A673 (cell line): ENCODE measurements around the gene CHD9NB. TPM values are rescaled to one million over a fixed set of nuclear protein-coding genes. Genes with fewer than 3 reads are reported as not detected.
A peak's percentile ranks its signal among the peaks of the same experiment; 100 is the strongest.

Source experiments
- BruUV-seq: library from RNA; stranded (reverse); fragments of 400-500 nt; replicated peaks from 2 replicates; lab custom pipeline; 2021; lab: Mats Ljungman, UMichigan
- CTCF ChIA-PET: fragments of 300-600 bp; sonication (Branson Sonifier 250); formaldehyde crosslinking; loops from one replicate; lab custom pipeline; 2022; ENCODE audit warnings: antibody characterized with exemption; lab: Charles Lee
- POLR2A ChIA-PET: fragments of 300-600 bp; sonication (Branson Sonifier 250); formaldehyde crosslinking; loops from one replicate; lab custom pipeline; 2022; ENCODE audit warnings: antibody characterized with exemption; ENCODE audit not compliant: low non-redundant PET; lab: Charles Lee
- DNase-seq: peaks from one replicate; pipeline ENCODE4 v3.0.0-alpha.2; 2015; ENCODE audit warnings: low spot score
- H3K27ac ChIP-seq: fragments of 200-600 bp; sonication (generic); 2 replicates; pipeline ENCODE4 v1.5.1; 2016; ENCODE audit warnings: mixed run types, low read depth, mild to moderate bottlenecking, mixed read lengths, antibody characterized with exemption, low read length; ENCODE audit not compliant: poor library complexity, severe bottlenecking
- H3K27me3 ChIP-seq: fragments of 200-600 bp; sonication (generic); replicated peaks from 2 replicates; pipeline ENCODE4 v1.6.1; 2017; ENCODE audit warnings: mixed run types, low read depth, mild to moderate bottlenecking, mixed read lengths, antibody characterized with exemption, low read length; ENCODE audit not compliant: insufficient read depth, poor library complexity
- H3K36me3 ChIP-seq: fragments of 200-600 bp; sonication (generic); 2 replicates; pipeline ENCODE4 v1.6.1; 2016; ENCODE audit warnings: mixed run types, mild to moderate bottlenecking, mixed read lengths, antibody characterized with exemption, low read length; ENCODE audit not compliant: insufficient read depth, poor library complexity, severe bottlenecking
- H3K4me1 ChIP-seq: fragments of 200-600 bp; sonication (generic); 2 replicates; pipeline ENCODE4 v1.6.1; 2017; ENCODE audit warnings: mixed run types, mild to moderate bottlenecking, mixed read lengths, antibody characterized with exemption, low read length; ENCODE audit not compliant: insufficient read depth, poor library complexity, severe bottlenecking
- H3K4me3 ChIP-seq: fragments of 200-600 bp; sonication (generic); 2 replicates; pipeline ENCODE4 v1.5.1; 2016; ENCODE audit warnings: low read depth, mixed run types, mild to moderate bottlenecking, mixed read lengths, low read length; ENCODE audit not compliant: poor library complexity, severe bottlenecking
- H3K9me3 ChIP-seq: fragments of 200-600 bp; sonication (generic); 2 replicates; pipeline ENCODE4 v1.6.1; 2016; ENCODE audit warnings: mixed run types, low read depth, mild to moderate bottlenecking, mixed read lengths, antibody characterized with exemption, low read length; ENCODE audit not compliant: poor library complexity, severe bottlenecking
- EZH2 ChIP-seq: fragments of 200-600 bp; sonication (generic); IDR thresholded peaks from 2 replicates; pipeline ENCODE4 v1.6.1; 2017; ENCODE audit warnings: borderline replicate concordance, low read depth, mild to moderate bottlenecking, mixed read lengths, antibody characterized with exemption, low read length; ENCODE audit not compliant: poor library complexity, severe bottlenecking
- intact Hi-C: fragments of 100-400 bp; cut with micrococcal nuclease; formaldehyde crosslinking; loops from one replicate; pipeline ENCODE4 v1.10.0; 2022; ENCODE audit not compliant: unreplicated experiment
- total RNA-seq: library from RNA; stranded (reverse); gene quantifications from 2 replicates; pipeline ENCODE4 v1.2.3, GENCODE V29; 2021
- TF ChIP-seq, protein P1 (sequence below): fragments of 300-800, 200-600 bp; sonication (generic); conservative IDR thresholded peaks from 2 replicates; pipeline ENCODE4 v1.5.1; 2017; ENCODE audit warnings: low read depth, mild to moderate bottlenecking, antibody characterized with exemption, low read length, moderate library complexity, mixed read lengths

The CHD9NB gene
- total RNA-seq, 1 experiment from 2014 or later = 3.8 TPM

DNA sequence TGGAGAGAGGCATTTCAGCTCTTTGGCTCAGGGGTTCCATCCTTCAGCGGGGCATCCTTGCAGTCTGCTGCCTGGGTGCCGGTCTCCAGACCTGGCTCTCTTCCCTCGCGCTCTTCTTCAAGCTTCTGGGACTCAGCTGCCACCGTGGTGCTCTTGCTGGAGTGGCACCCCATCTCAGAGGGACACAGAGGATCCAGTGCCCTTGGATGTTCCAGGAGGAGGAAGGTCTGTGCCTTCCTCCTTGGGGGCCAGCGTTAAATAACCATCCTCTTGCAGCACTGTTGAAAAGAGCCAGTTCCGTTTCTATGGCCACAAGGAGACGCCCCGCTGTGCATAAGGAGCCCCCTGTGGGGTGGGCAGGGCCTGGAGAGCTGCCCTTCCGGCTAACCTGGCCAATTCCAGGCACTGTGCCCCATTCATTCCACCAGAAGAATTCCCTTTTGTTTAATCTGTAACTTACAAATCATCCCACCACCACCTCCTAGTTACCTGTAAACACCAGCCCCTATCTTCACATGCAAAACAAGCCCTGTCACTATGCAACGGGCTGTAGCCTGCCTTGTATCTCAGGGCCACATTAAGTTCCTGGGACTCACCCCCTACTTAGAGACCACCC, 8.6 kb downstream of the CHD9NB start:
- no peak for TF ChIP-seq EZH2
- TF ChIP-seq, protein P1, sequence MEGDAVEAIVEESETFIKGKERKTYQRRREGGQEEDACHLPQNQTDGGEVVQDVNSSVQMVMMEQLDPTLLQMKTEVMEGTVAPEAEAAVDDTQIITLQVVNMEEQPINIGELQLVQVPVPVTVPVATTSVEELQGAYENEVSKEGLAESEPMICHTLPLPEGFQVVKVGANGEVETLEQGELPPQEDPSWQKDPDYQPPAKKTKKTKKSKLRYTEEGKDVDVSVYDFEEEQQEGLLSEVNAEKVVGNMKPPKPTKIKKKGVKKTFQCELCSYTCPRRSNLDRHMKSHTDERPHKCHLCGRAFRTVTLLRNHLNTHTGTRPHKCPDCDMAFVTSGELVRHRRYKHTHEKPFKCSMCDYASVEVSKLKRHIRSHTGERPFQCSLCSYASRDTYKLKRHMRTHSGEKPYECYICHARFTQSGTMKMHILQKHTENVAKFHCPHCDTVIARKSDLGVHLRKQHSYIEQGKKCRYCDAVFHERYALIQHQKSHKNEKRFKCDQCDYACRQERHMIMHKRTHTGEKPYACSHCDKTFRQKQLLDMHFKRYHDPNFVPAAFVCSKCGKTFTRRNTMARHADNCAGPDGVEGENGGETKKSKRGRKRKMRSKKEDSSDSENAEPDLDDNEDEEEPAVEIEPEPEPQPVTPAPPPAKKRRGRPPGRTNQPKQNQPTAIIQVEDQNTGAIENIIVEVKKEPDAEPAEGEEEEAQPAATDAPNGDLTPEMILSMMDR = no peak
- Histone ChIP-seq H3K4me3 (peak overlapping the region; percentile 9), H3K27ac (peak overlapping the region; percentile 82), H3K4me1 (peaks cover 50% of the 10 kb centered on the region), H3K9me3 (no peaks in the 10 kb centered on the region), H3K36me3 (no peaks in the 10 kb centered on the region), H3K27me3 (no peaks in the 10 kb centered on the region)
- POLR2A ChIA-PET = interaction anchor here (0.5 kb wide), 1 partner anchor 56 kb away, joined by 3 read pairs; no protein-coding TSS in a partner anchor
- no TSS peak for BruUV-seq
- CTCF ChIA-PET = no interaction called here
- intact Hi-C loops = no loop called here
- peak; percentile 67 for DNase-seq

DNA sequence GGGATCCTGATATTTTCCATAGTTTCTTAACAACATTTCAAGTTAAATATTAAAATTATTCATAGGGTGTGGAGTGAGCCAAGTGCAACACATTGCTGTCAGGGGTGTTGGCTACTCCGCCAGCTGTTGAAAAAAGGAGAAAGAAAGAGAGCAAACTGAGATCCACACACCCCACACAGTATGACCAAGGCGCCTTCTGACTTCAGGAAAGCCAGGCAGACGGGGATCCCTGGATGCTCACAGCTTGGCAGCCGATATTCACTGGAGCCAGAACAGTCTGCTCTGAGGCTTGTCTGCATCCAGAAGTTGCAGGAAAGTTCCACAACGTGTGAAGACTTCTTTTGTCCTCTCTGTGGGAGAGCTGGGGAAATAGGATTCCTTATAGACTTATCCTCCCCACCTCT, 9.3 kb downstream of the CHD9NB start:
- Histone ChIP-seq H3K4me3 (peak overlapping the region; percentile 9), H3K27ac (peak overlapping the region; percentile 82), H3K9me3 (no peaks in the 10 kb centered on the region), H3K36me3 (no peaks in the 10 kb centered on the region), H3K27me3 (no peaks in the 10 kb centered on the region), H3K4me1 (peaks cover 50% of the 10 kb centered on the region)
- ChIA-PET POLR2A (no interaction called here), CTCF (no interaction called here)
- DNase-seq = no peak
- TF ChIP-seq, protein P1 = no peak
- intact Hi-C loops = no loop called here
- BruUV-seq = no TSS peak

DNA sequence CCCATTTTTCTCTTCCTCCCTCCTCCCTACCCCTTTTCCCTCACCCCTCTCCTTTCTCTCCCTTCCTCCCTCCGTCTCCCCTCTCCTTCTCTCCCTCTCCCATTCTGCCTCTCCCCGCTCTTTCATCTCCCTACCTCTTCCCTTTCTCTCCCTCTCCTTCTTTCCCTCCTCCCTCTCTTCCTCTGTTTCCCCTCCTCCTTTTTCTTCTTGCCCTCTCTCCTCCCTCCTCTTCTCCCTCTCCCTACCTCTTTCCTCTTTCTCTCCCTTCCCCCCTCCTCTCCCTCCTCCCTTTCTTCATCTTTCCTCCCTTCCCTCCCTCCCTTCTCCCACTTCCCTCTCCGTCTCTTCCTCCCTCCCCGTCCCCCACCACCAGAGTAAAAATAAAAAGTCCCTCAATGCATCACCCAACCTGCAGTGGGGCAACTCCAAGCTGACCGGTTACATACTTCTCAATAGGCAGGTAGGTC, 10.4 kb downstream of the CHD9NB start:
- no peak for TF ChIP-seq EZH2
- TF ChIP-seq, protein P1 = no peak
- POLR2A ChIA-PET = no interaction called here
- DNase-seq = no peak
- peak overlapping the region; percentile 21 for H3K4me3 ChIP-seq
- intact Hi-C loops = no loop called here
- no TSS peak for BruUV-seq
- H3K9me3 ChIP-seq = no peaks in the 10 kb centered on the region
- H3K27ac ChIP-seq = peak overlapping the region; percentile 82
- H3K36me3 ChIP-seq = no peaks in the 10 kb centered on the region
- H3K4me1 ChIP-seq = peaks cover 50% of the 10 kb centered on the region
- no peaks in the 10 kb centered on the region for H3K27me3 ChIP-seq
- CTCF ChIA-PET = interaction anchor here (1.0 kb wide), 1 partner anchor 13 kb away, joined by 3 read pairs; the partner anchor contains the start of gene CHD9
